PC-9 (cell line): ENCODE results near the gene STK39.

Experiments used
- EZH2 ChIP-seq: fragments of 200-600 bp; sonication (generic); IDR thresholded peaks from 2 replicates; pipeline ENCODE4 v1.8.0; 2017; ENCODE audit warnings: antibody characterized with exemption, low read depth
- TF ChIP-seq, protein P1 (sequence below): fragments of 200-600 bp; sonication (generic); conservative IDR thresholded peaks from 2 replicates; pipeline ENCODE4 v1.6.1; 2017; ENCODE audit warnings: mixed run types, antibody characterized with exemption, mild to moderate bottlenecking, moderate library complexity

DNA sequence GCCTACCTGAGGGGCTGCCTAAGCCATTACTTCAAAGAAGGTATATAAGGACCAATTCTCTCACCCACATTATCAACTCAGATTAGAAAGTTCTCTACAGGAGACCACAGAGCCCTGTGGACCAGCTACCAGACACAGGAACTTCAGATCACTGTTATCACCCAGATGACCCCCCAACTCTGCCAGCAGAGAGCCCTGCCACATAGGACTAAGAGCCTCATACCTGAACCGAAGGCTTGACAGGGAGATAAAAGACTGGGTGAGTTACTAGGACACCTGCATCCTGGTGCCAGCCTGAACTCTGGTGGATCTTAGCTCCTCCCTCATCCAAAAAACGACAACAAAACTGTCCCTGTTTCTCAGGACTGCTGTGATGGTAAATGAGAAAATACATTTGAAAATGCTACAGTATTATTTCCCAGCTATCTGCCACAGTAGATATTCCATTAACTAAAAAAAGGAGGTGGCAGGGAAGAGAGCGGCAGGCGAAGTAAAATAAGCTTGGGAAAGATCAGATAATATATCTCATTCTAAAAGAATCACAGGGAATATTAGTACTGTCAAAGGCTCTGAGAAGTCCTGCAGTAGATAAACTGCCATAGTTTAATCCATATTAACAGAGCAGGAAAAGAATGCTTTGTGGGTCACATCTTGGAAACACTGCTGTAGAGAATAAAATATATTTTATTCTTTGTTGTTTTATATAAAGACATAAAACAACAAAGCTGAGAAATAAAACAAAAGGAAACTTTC lies 79.7 kb downstream of the STK39 start:
- TF ChIP-seq, protein P1, sequence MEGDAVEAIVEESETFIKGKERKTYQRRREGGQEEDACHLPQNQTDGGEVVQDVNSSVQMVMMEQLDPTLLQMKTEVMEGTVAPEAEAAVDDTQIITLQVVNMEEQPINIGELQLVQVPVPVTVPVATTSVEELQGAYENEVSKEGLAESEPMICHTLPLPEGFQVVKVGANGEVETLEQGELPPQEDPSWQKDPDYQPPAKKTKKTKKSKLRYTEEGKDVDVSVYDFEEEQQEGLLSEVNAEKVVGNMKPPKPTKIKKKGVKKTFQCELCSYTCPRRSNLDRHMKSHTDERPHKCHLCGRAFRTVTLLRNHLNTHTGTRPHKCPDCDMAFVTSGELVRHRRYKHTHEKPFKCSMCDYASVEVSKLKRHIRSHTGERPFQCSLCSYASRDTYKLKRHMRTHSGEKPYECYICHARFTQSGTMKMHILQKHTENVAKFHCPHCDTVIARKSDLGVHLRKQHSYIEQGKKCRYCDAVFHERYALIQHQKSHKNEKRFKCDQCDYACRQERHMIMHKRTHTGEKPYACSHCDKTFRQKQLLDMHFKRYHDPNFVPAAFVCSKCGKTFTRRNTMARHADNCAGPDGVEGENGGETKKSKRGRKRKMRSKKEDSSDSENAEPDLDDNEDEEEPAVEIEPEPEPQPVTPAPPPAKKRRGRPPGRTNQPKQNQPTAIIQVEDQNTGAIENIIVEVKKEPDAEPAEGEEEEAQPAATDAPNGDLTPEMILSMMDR, result no peak
- no peak for TF ChIP-seq EZH2
